Endothelial cell of umbilical vein (primary cell): ENCODE results near the gene TMEM114. TPM values are rescaled to one million over a fixed set of nuclear protein-coding genes. Genes with fewer than 3 reads are reported as not detected.

Experiments used
- BruUV-seq: library from RNA; stranded (reverse); fragments of 400-500 nt; replicated peaks from 2 replicates; lab custom pipeline; 2021; lab: Mats Ljungman, UMichigan
- CTCF ChIA-PET: fragments of 300-600, 350-600 bp; sonication (Branson Sonifier 250); formaldehyde crosslinking; loops from one replicate; lab custom pipeline; 2021; ENCODE audit warnings: antibody characterized with exemption, inconsistent platforms; lab: Charles Lee
- POLR2A ChIA-PET: fragments of 300-600, 350-600 bp; sonication (Branson Sonifier 250); formaldehyde crosslinking; loops from one replicate; lab custom pipeline; 2021; ENCODE audit warnings: antibody characterized with exemption, inconsistent platforms; lab: Charles Lee
- DNase-seq: peaks from one replicate; pipeline ENCODE4 v3.0.0-alpha.2; 2011; ENCODE audit warnings: low read depth, low spot score
- FAIRE-seq: peaks from 2 replicates; lab custom pipeline; 2011; peaks lifted over from hg19 to GRCh38; lab: Jason Lieb, UNC
- H2AFZ ChIP-seq: 2 replicates; pipeline ENCODE4 v1.6.0; 2012; ENCODE audit warnings: low read depth, low read length, control low read depth, inconsistent platforms
- H3K27ac ChIP-seq: 2 replicates; pipeline ENCODE4 v1.5.1; 2011; ENCODE audit warnings: low read depth, mild to moderate bottlenecking, control low read depth, low read length, moderate library complexity; ENCODE audit not compliant: insufficient read depth
- H3K27me3 ChIP-seq, 2 experiments: 2 replicates each; pipeline versions ENCODE4 v1.6.0 to v1.6.1; 2011; ENCODE audit warnings: low read length in 2 of 2, mixed read lengths in 1 of 2; ENCODE audit not compliant: control insufficient read depth in 2 of 2, insufficient read depth in 2 of 2
- H3K36me3 ChIP-seq, 2 experiments: 2 replicates in 1 of 2; 3 replicates in 1 of 2; pipeline ENCODE4 v1.5.1; 2011; ENCODE audit warnings: low read length in 2 of 2, mild to moderate bottlenecking in 1 of 2, moderate library complexity in 1 of 2; ENCODE audit not compliant: control insufficient read depth in 2 of 2, insufficient read depth in 2 of 2; ENCODE audit errors: extremely low read depth in 1 of 2
- H3K4me1 ChIP-seq: 3 replicates; pipeline ENCODE4 v1.5.1; 2011; ENCODE audit warnings: mild to moderate bottlenecking, low read length; ENCODE audit not compliant: control insufficient read depth, insufficient read depth; ENCODE audit errors: extremely low read depth
- H3K4me2 ChIP-seq: 2 replicates; pipeline ENCODE4 v1.6.1; 2011; ENCODE audit warnings: low read length, control low read depth, mixed read lengths; ENCODE audit not compliant: insufficient read depth
- H3K4me3 ChIP-seq, 3 experiments: fragments of 200-600 bp in 1 of 3; sonication (generic), shearing (Covaris generic) in 1 of 3; replicated peaks in 1 of 3; 2 replicates each; pipeline ENCODE4 v1.5.1; 2011 to 2016; ENCODE audit warnings: control low read depth in 3 of 3, low read length in 3 of 3, mild to moderate bottlenecking in 2 of 3, inconsistent platforms in 1 of 3, low read depth in 1 of 3, moderate library complexity in 1 of 3; ENCODE audit not compliant: insufficient read depth in 1 of 3
- H3K79me2 ChIP-seq: 2 replicates; pipeline ENCODE4 v1.6.0; 2012; ENCODE audit warnings: low read length, inconsistent platforms; ENCODE audit not compliant: control insufficient read depth, insufficient read depth
- H3K9ac ChIP-seq: replicated peaks from 2 replicates; pipeline ENCODE3; 2011; ENCODE audit warnings: low read length, control low read depth; ENCODE audit not compliant: insufficient read depth; ENCODE audit errors: extremely low read depth
- H3K9me1 ChIP-seq: replicated peaks from 3 replicates; pipeline ENCODE4 v1.6.0; 2011; ENCODE audit warnings: mild to moderate bottlenecking, low read length; ENCODE audit not compliant: control insufficient read depth, insufficient read depth; ENCODE audit errors: extremely low read depth
- H3K9me3 ChIP-seq: replicated peaks from 2 replicates; pipeline ENCODE4 v1.5.1; 2012; ENCODE audit warnings: low read length, inconsistent platforms; ENCODE audit not compliant: control insufficient read depth, insufficient read depth
- H4K20me1 ChIP-seq: replicated peaks from 2 replicates; pipeline ENCODE3; 2011; ENCODE audit warnings: mild to moderate bottlenecking, low read length; ENCODE audit not compliant: control insufficient read depth, insufficient read depth; ENCODE audit errors: extremely low read depth
- CTCF ChIP-seq, 2 donors: IDR thresholded peaks; 1 replicate in 1 of 2; 2 replicates in 1 of 2; pipeline ENCODE4 v1.5.1; 2011; ENCODE audit warnings: low read length in 2 of 2, mild to moderate bottlenecking in 2 of 2, moderate library complexity in 2 of 2, control low read depth in 1 of 2, inconsistent platforms in 1 of 2, low read depth in 1 of 2; ENCODE audit not compliant: insufficient read depth in 1 of 2; ENCODE audit errors: extremely low read depth in 1 of 2
- EZH2 ChIP-seq: IDR thresholded peaks from 2 replicates; pipeline ENCODE4 v1.6.1; 2012; ENCODE audit warnings: borderline replicate concordance, low read depth, mild to moderate bottlenecking, moderate library complexity, low read length, inconsistent platforms; ENCODE audit not compliant: severe bottlenecking
- FOS ChIP-seq: IDR thresholded peaks from 2 replicates; pipeline ENCODE4 v1.6.1; 2011; ENCODE audit warnings: mild to moderate bottlenecking, low read length, moderate library complexity, borderline replicate concordance; ENCODE audit not compliant: insufficient read depth
- GATA2 ChIP-seq: IDR thresholded peaks from 2 replicates; pipeline ENCODE4 v1.7.0; 2011; ENCODE audit warnings: low read depth, mild to moderate bottlenecking, moderate library complexity, mixed read lengths, low read length; ENCODE audit not compliant: insufficient read length, insufficient read depth
- JUN ChIP-seq: IDR thresholded peaks from 2 replicates; pipeline ENCODE4 v1.6.1; 2011; ENCODE audit warnings: borderline replicate concordance, low read depth; ENCODE audit not compliant: insufficient read length, insufficient read depth
- MYC ChIP-seq: IDR thresholded peaks from one replicate; pipeline ENCODE4 v1.6.1; 2011; ENCODE audit warnings: mild to moderate bottlenecking, low read depth, low read length
- POLR2A ChIP-seq: IDR thresholded peaks from 2 replicates; pipeline ENCODE4 v1.6.1; 2012; ENCODE audit warnings: low read depth, mild to moderate bottlenecking, control low read depth, low read length
- POLR2AphosphoS5 ChIP-seq: IDR thresholded peaks from 2 replicates; pipeline ENCODE4 v1.6.1; 2012; ENCODE audit warnings: low read depth, mild to moderate bottlenecking, control low read depth, low read length, moderate library complexity; ENCODE audit not compliant: insufficient read depth
- dilution Hi-C: fragments of 300-500 bp; cut with MboI; formaldehyde crosslinking; loops from one replicate; pipeline ENCODE4 v1.15.0; 2019; ENCODE audit warnings: low sequenced_read_pairs; ENCODE audit not compliant: extremely low pct_ligation_motif_present
- intact Hi-C: fragments of 100-400 bp; cut with micrococcal nuclease; formaldehyde crosslinking; loops from one replicate; pipeline ENCODE4 v1.10.0; 2022
- polyA plus RNA-seq, 4 experiments: library from polyadenylated mRNA; depleted of rRNA in 3 of 4; stranded (reverse) in 3 of 4; unstranded in 1 of 4; fragments of >200 nt; gene quantifications; 2 replicates each; pipeline versions ENCODE4 v1.2.1 to v1.2.3, GENCODE V29; 2011 to 2012; ENCODE audit warnings: missing spikeins in 1 of 4
- total RNA-seq: library from RNA; stranded (reverse); gene quantifications from 2 replicates; pipeline ENCODE4 v1.2.3, GENCODE V29; 2021

The TMEM114 gene
- total and polyA plus RNA-seq, 2 donors (not counting 3 experiments of a cell fraction or from before 2014, with no cell fraction given), result not detected

- H4K20me1 ChIP-seq, result no peaks in the 10 kb centered on the region
- no peak overlapping the region for H3K4me3 ChIP-seq
- H3K9me1 ChIP-seq, result no peaks in the 10 kb centered on the region
- H3K9ac ChIP-seq, result no peak overlapping the region
- intact Hi-C loops (no loop called here), dilution Hi-C loops (no loop called here)
- POLR2A ChIA-PET, result no interaction called here
- H3K4me1 ChIP-seq, result no peaks in the 10 kb centered on the region
- DNase-seq, result no peak
- no TSS peak for BruUV-seq
- TF ChIP-seq CTCF (IDR thresholded peaks at IDR 0.05; ENCODE audit: extremely low read depth in 1 of 2, insufficient read depth in 1 of 2, low read depth in 1 of 2, low read length in 2 of 2) (no peak), JUN (no peak), FOS (no peak), POLR2AphosphoS5 (no peak), POLR2A (no peak), GATA2 (no peak), EZH2 (no peak), MYC (no peak)
- FAIRE-seq, result no peak
- H2AFZ ChIP-seq, result no peak overlapping the region
- H3K79me2 ChIP-seq, result no peaks in the 10 kb centered on the region
- CTCF ChIA-PET, result no interaction called here
- H3K4me2 ChIP-seq, result no peak overlapping the region
- H3K36me3 ChIP-seq, result no peaks in the 10 kb centered on the region
- H3K27me3 ChIP-seq, result no peaks in the 10 kb centered on the region
- no peaks in the 10 kb centered on the region for H3K9me3 ChIP-seq
- H3K27ac ChIP-seq, result no peak overlapping the region
Measured at GRCh38 chr16:8548166-8548565, 42.1 kb downstream of the TMEM114 start.
